ENCODE data around the gene ACSM6. TPM values are rescaled to one million over a fixed set of nuclear protein-coding genes. Genes with fewer than 3 reads are reported as not detected.

The ACSM6 gene, protein sequence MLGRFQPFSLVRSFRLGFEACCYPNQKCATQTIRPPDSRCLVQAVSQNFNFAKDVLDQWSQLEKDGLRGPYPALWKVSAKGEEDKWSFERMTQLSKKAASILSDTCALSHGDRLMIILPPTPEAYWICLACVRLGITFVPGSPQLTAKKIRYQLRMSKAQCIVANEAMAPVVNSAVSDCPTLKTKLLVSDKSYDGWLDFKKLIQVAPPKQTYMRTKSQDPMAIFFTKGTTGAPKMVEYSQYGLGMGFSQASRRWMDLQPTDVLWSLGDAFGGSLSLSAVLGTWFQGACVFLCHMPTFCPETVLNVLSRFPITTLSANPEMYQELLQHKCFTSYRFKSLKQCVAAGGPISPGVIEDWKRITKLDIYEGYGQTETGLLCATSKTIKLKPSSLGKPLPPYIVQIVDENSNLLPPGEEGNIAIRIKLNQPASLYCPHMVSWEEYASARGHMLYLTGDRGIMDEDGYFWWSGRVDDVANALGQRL
- not detected for polyA plus RNA-seq (2013, experiment 1 of 4)
- not detected for polyA plus RNA-seq (2013, experiment 2 of 4)
- not detected for polyA plus RNA-seq (2013, experiment 3 of 4)
- not detected for polyA plus RNA-seq (2013, experiment 4 of 4)

- 95 to 100% methylated on average over 1 of the region's 1 CpG for WGBS, 2 experiments
- peaks cover 20% of the 10 kb centered on the region for H3K4me1 ChIP-seq (ENCODE audit: control insufficient read depth, insufficient read depth, low read length)
- H3K36me3 ChIP-seq (ENCODE audit: control insufficient read depth, insufficient read depth, low read length), result no peaks in the 10 kb centered on the region
- H3K27ac ChIP-seq (ENCODE audit: insufficient read depth, low read depth, low read length, poor library complexity, severe bottlenecking), result no peak within 1 kb of the TSS
- no peaks in the 10 kb centered on the region for H3K9me3 ChIP-seq (ENCODE audit: control insufficient read depth, low read length)
- no peak within 1 kb of the TSS for H3K4me3 ChIP-seq (ENCODE audit: insufficient read depth, low read depth, low read length)
- no peaks in the 10 kb centered on the region for H3K27me3 ChIP-seq (ENCODE audit: control insufficient read depth, insufficient read depth, low read length, poor library complexity, severe bottlenecking)
Observed at GRCh38 chr10:95193944-95194343, at the start of gene ACSM6. Gene ACSM6, plus strand, starts transcription at chr10:95194238. Its CDS starts 248 bp downstream, at chr10:95194486.

DNA sequence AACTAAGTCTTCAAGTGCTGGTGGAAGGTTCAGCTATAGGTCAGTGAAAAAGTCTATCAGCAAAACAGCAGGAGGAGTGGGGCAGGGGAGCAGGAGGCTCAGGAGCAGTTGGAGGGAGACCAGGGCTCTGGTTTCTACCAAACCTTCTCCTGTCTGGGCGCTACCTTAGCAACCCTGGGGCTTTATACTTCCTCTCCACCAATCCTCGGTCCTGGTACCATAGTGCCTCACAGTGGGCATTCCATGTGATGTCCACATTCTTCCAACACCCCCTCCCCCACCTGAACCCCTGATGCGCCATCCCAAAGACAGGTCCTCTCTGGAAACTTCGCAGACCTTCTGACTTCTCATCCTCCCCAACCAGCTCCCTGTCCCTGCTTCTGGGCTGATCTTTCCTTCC, 25.3 kb upstream of the ACSM6 start:
- Histone ChIP-seq H3K4me1 (ENCODE audit: control insufficient read depth, insufficient read depth, low read length) (no peaks in the 10 kb centered on the region), H3K27ac (ENCODE audit: insufficient read depth, low read depth, low read length, poor library complexity, severe bottlenecking) (no peak overlapping the region), H3K9me3 (ENCODE audit: control insufficient read depth, low read length) (no peaks in the 10 kb centered on the region), H3K27me3 (ENCODE audit: control insufficient read depth, insufficient read depth, low read length, poor library complexity, severe bottlenecking) (no peaks in the 10 kb centered on the region), H3K4me3 (ENCODE audit: insufficient read depth, low read depth, low read length) (no peak overlapping the region), H3K36me3 (ENCODE audit: control insufficient read depth, insufficient read depth, low read length) (no peaks in the 10 kb centered on the region)
- WGBS, 2 experiments, result 91 to 93% methylated on average over 4 of the region's 4 CpGs

DNA sequence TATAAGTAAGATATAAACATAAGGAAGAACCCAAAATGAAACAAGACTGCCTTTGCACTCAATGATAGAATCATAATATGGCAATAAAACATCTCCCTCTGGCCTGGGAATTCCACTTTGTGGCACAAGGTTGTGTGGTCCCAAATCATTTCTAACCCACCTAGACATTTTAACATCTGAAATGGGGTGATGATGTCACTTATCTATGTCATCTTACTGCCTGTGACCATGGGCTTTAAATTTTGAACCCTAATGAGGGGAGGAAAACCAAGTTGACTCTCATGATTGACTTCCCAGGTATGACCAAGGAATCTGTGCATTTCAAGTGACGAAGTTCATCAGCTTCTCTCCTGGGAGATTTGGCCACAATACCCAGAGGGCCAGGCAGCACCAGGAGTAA, 24.5 kb upstream of the ACSM6 start:
- no peak overlapping the region for H3K27ac ChIP-seq (ENCODE audit: insufficient read depth, low read depth, low read length, poor library complexity, severe bottlenecking)
- WGBS, 2 experiments, result 94 to 98% methylated on average over 1 of the region's 1 CpG
- no peaks in the 10 kb centered on the region for H3K36me3 ChIP-seq (ENCODE audit: control insufficient read depth, insufficient read depth, low read length)
- H3K4me1 ChIP-seq (ENCODE audit: control insufficient read depth, insufficient read depth, low read length), result no peaks in the 10 kb centered on the region
- H3K27me3 ChIP-seq (ENCODE audit: control insufficient read depth, insufficient read depth, low read length, poor library complexity, severe bottlenecking), result no peaks in the 10 kb centered on the region
- no peak overlapping the region for H3K4me3 ChIP-seq (ENCODE audit: insufficient read depth, low read depth, low read length)
- H3K9me3 ChIP-seq (ENCODE audit: control insufficient read depth, low read length), result no peaks in the 10 kb centered on the region

GRCh38 chr10:95170790-95171189, 23.2 kb upstream of the ACSM6 start:
- no peak overlapping the region for H3K4me3 ChIP-seq (ENCODE audit: insufficient read depth, low read depth, low read length)
- H3K27ac ChIP-seq (ENCODE audit: insufficient read depth, low read depth, low read length, poor library complexity, severe bottlenecking), result no peak overlapping the region
- 91% methylated on average over 2 of the region's 2 CpGs for WGBS, 2 experiments
- no peaks in the 10 kb centered on the region for H3K27me3 ChIP-seq (ENCODE audit: control insufficient read depth, insufficient read depth, low read length, poor library complexity, severe bottlenecking)
- H3K4me1 ChIP-seq (ENCODE audit: control insufficient read depth, insufficient read depth, low read length), result no peaks in the 10 kb centered on the region
- H3K36me3 ChIP-seq (ENCODE audit: control insufficient read depth, insufficient read depth, low read length), result no peaks in the 10 kb centered on the region
- H3K9me3 ChIP-seq (ENCODE audit: control insufficient read depth, low read length), result no peaks in the 10 kb centered on the region

DNA sequence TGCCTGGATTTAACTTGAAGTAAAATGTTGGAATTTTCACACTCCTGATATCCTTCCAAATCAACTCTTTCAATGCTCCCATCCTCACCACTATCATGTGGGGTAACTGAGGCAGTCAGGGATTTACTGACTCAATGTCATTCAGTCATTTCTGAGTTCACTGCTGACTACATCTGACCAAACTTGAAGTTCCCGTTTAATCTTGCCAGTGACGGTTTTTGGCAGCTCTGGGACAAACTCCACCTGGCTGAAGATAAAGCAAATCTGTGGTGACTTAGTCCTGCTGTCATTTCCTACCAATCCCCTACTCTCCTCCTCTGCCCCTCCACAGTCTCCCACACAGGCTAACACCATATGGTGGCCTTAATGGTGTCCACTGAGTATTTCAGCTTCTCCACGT, 22.7 kb upstream of the ACSM6 start:
- Histone ChIP-seq H3K36me3 (ENCODE audit: control insufficient read depth, insufficient read depth, low read length) (no peaks in the 10 kb centered on the region), H3K27me3 (ENCODE audit: control insufficient read depth, insufficient read depth, low read length, poor library complexity, severe bottlenecking) (no peaks in the 10 kb centered on the region), H3K27ac (ENCODE audit: insufficient read depth, low read depth, low read length, poor library complexity, severe bottlenecking) (no peak overlapping the region), H3K4me1 (ENCODE audit: control insufficient read depth, insufficient read depth, low read length) (no peaks in the 10 kb centered on the region), H3K4me3 (ENCODE audit: insufficient read depth, low read depth, low read length) (no peak overlapping the region), H3K9me3 (ENCODE audit: control insufficient read depth, low read length) (no peaks in the 10 kb centered on the region)
- WGBS, 2 experiments, result 91% methylated on average over 3 of the region's 3 CpGs

GRCh38 chr10:95172851-95173250, 21.2 kb upstream of the ACSM6 start:
- Histone ChIP-seq H3K4me3 (ENCODE audit: insufficient read depth, low read depth, low read length) (no peak overlapping the region), H3K4me1 (ENCODE audit: control insufficient read depth, insufficient read depth, low read length) (no peaks in the 10 kb centered on the region), H3K27me3 (ENCODE audit: control insufficient read depth, insufficient read depth, low read length, poor library complexity, severe bottlenecking) (no peaks in the 10 kb centered on the region), H3K36me3 (ENCODE audit: control insufficient read depth, insufficient read depth, low read length) (no peaks in the 10 kb centered on the region), H3K27ac (ENCODE audit: insufficient read depth, low read depth, low read length, poor library complexity, severe bottlenecking) (no peak overlapping the region), H3K9me3 (ENCODE audit: control insufficient read depth, low read length) (no peaks in the 10 kb centered on the region)
- WGBS, 2 experiments, result 88 to 97% methylated on average over 1 of the region's 1 CpG

DNA sequence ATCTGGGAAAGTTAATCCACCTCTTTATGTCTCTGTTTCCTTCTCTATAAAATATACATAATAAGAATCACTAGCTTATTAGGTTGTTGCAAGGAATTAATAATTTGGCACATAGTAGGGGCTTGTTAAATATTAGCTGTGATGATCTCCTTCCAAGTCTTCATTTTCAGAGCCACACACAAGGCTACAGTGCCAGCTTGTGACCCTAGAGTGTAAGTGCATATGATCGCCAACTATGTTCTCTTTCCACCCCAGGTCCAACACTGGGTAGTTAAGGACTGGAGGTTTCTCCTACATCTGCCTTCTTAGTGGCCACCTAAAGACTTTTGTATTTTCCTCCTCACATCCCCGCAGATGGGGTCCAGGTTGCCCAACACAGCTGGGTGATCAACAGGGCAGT, 17.9 kb upstream of the ACSM6 start:
- H3K4me1 ChIP-seq (ENCODE audit: control insufficient read depth, insufficient read depth, low read length), result no peaks in the 10 kb centered on the region
- no peaks in the 10 kb centered on the region for H3K9me3 ChIP-seq (ENCODE audit: control insufficient read depth, low read length)
- WGBS, 2 experiments, result 96 to 100% methylated on average over 2 of the region's 2 CpGs
- no peaks in the 10 kb centered on the region for H3K36me3 ChIP-seq (ENCODE audit: control insufficient read depth, insufficient read depth, low read length)
- H3K4me3 ChIP-seq (ENCODE audit: insufficient read depth, low read depth, low read length), result no peak overlapping the region
- H3K27me3 ChIP-seq (ENCODE audit: control insufficient read depth, insufficient read depth, low read length, poor library complexity, severe bottlenecking), result no peaks in the 10 kb centered on the region
- H3K27ac ChIP-seq (ENCODE audit: insufficient read depth, low read depth, low read length, poor library complexity, severe bottlenecking), result no peak overlapping the region

DNA sequence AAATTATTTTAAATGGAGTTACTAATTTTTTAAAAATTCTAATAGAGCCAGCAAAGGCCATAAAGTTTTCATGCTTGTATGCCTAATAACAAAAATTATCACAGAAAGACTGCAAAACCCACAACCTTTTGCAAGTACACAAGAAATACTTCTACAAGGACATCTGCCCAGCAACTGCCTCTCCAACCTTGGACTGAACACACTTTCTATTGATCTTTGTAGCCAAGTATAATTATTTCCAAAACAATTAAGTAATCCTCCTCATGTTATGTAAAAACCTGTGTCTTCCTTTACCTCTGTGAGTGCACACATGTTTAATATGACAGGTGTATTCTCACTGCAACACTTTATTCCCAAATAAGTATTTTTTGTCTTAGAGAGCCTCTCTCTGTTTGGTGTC, 16.6 kb upstream of the ACSM6 start:
- Histone ChIP-seq H3K27ac (ENCODE audit: insufficient read depth, low read depth, low read length, poor library complexity, severe bottlenecking) (no peak overlapping the region), H3K4me1 (ENCODE audit: control insufficient read depth, insufficient read depth, low read length) (no peaks in the 10 kb centered on the region), H3K27me3 (ENCODE audit: control insufficient read depth, insufficient read depth, low read length, poor library complexity, severe bottlenecking) (no peaks in the 10 kb centered on the region), H3K36me3 (ENCODE audit: control insufficient read depth, insufficient read depth, low read length) (no peaks in the 10 kb centered on the region), H3K4me3 (ENCODE audit: insufficient read depth, low read depth, low read length) (no peak overlapping the region), H3K9me3 (ENCODE audit: control insufficient read depth, low read length) (no peaks in the 10 kb centered on the region)

DNA sequence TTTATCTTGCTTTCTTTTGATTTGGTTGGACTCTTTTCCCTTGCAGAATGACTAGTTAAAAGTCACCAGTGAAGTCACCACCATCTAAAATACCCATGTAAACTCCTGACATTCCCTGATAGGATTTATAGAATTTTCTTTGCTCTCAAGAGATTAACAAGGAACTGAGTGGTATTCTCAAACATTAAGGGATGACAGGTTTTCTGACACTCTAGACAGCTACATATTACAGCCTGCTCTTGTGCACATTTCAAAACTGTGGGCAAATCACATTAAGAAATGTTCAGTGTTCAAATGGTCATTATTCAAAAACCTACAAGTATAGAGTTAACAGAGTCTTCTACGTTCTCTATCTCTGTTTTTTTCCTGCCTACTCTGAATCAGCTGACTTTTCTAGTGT, 15.8 kb upstream of the ACSM6 start:
- H3K36me3 ChIP-seq (ENCODE audit: control insufficient read depth, insufficient read depth, low read length), result no peaks in the 10 kb centered on the region
- no peaks in the 10 kb centered on the region for H3K9me3 ChIP-seq (ENCODE audit: control insufficient read depth, low read length)
- H3K27ac ChIP-seq (ENCODE audit: insufficient read depth, low read depth, low read length, poor library complexity, severe bottlenecking), result no peak overlapping the region
- H3K27me3 ChIP-seq (ENCODE audit: control insufficient read depth, insufficient read depth, low read length, poor library complexity, severe bottlenecking), result no peaks in the 10 kb centered on the region
- H3K4me1 ChIP-seq (ENCODE audit: control insufficient read depth, insufficient read depth, low read length), result peaks cover 2% of the 10 kb centered on the region
- 100% methylated on average over 1 of the region's 1 CpG for WGBS, 2 experiments
- no peak overlapping the region for H3K4me3 ChIP-seq (ENCODE audit: insufficient read depth, low read depth, low read length)

DNA sequence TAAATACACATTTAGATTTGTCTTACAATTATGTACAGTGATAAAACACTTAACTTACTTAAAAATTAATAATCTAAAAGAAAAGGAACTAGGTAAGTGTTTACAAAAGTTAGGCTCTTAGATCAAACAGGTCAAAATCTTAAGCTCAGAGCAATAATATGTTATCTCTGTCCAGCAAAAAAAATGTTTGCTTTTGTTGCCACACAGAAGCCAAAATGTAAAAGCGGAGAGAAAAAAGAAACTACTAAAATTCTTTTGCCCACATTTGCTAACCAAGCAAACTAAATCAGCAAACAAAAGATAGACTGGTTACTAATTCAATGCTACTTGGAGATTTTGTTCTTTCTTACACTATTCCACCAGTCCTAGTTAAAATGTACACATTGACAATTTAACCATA, 15.2 kb upstream of the ACSM6 start:
- Histone ChIP-seq H3K4me1 (ENCODE audit: control insufficient read depth, insufficient read depth, low read length) (peaks cover 2% of the 10 kb centered on the region), H3K27me3 (ENCODE audit: control insufficient read depth, insufficient read depth, low read length, poor library complexity, severe bottlenecking) (no peaks in the 10 kb centered on the region), H3K36me3 (ENCODE audit: control insufficient read depth, insufficient read depth, low read length) (no peaks in the 10 kb centered on the region), H3K4me3 (ENCODE audit: insufficient read depth, low read depth, low read length) (no peak overlapping the region), H3K9me3 (ENCODE audit: control insufficient read depth, low read length) (no peaks in the 10 kb centered on the region), H3K27ac (ENCODE audit: insufficient read depth, low read depth, low read length, poor library complexity, severe bottlenecking) (no peak overlapping the region)
- WGBS, 2 experiments, result 91 to 100% methylated on average over 1 of the region's 1 CpG
